COLO829 (cell line): ENCODE data around the gene FIS1.
"Not testable (repeated sequence)": the region's sequence is repeated elsewhere in the genome, so short reads cannot be mapped to it uniquely, and the experiment has no call there.

ENCODE experiments used
- DNase-seq: peaks from one replicate; pipeline ENCODE4 v3.0.0; 2012; ENCODE audit warnings: low spot score

The FIS1 gene

DNA sequence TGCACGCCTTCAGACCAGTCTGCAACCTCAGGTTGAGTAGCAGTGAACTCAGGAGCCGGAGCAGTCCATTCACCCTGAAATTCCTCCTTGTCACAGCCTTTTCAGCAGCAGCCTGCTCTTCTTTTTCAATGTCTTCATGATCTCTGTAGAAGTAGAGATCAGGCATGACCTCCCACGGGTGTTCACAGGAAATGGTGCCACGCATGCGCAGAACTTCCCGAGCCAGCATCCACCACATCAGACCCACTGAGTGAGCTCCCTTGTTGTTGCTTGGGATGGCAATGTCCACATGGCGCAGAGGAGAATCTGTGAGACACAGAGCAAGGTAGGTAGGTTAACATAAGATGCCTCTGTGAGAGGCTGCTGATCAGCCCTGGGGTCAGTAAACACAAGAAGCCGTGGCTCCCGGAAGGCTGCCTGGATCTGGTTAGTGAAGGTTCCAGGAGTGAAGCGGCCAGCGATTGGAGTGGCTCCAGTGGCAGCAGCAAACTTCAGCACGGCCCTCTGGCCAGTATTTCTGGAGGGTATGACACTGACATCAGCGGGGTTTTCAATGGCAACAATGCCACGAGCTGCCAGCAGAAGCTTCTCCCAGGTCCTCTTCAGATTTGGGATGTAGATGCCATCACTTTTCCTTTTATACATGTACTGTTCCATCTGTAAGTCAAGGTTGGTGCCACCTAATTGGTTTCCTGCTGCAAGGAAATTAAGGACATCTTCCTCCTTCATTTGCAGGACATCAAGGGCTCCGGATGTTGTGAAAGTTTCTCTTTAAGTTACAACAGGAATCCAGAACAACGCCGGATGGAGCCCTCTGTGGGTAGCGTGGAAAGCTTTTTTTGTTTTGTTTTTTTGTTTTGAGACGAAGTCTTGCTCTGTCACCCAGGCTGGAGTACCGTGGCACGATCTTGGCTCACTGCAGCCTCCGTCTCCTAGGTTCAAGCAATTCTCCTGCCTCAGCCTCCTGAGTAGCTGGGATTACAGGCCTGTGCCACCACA lies 40.8 kb downstream of the FIS1 start:
- DNase-seq: not testable (repeated sequence)

DNA sequence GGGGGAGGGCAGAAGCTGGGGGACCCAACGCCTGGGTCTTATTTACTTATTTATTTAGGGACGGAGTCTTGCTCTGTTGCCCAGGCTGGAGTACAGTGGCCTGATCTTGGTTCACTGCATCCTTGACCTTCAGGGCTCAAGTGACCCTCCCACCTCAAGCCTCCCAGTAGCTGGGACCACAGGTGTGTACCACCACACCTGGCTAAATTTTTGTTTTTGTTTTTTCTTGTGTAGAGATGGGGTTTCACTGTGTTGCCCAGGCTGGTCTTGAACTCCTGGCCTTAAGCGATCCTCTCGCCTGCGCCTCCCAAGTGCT lies 42.3 kb downstream of the FIS1 start:
- no peak for DNase-seq

DNA sequence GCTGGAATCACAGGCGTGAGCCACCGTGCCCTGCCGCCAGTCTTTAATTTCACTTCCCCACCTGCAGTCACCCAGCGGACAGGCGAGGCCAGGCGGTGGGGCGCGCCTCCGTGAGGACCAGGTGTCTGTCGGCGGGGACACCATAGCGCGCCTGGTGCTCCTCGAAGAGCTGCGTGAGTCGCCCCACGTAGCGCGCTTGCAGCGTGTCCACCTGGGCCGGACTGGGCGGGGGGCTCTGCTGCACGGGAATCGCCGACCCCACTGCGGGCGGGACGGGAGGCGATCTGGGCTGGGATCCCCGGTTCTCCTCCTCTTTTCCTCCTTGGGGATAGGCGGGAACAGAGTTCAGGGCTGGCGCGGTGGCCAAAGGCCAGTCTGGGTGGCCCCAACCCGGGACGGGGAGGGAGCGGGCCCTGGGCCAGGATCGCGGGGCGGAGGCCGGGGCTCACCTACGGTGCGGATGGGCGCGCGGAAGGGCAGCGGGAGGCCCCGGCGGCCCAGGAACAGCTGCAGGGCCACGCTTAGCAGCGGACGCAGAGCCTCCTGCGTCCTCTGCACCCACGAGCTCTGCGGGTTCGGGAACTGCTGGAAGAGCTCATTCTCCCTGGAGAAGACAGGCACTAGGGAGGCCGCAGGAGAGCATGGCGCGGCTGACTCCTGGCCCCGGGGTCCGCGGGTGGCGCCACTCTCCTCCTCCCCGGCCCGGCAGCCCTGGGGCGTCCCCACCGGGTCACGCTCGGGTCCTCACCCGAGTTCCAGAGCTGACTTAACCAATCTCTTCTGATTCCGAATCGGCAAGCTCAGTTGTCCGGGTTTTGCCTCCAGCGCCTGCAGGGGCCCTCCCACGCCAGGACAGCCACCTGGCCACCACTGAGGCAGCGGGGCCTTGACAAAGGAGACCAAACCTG lies 42.9 kb downstream of the FIS1 start:
- DNase-seq: no peak

DNA sequence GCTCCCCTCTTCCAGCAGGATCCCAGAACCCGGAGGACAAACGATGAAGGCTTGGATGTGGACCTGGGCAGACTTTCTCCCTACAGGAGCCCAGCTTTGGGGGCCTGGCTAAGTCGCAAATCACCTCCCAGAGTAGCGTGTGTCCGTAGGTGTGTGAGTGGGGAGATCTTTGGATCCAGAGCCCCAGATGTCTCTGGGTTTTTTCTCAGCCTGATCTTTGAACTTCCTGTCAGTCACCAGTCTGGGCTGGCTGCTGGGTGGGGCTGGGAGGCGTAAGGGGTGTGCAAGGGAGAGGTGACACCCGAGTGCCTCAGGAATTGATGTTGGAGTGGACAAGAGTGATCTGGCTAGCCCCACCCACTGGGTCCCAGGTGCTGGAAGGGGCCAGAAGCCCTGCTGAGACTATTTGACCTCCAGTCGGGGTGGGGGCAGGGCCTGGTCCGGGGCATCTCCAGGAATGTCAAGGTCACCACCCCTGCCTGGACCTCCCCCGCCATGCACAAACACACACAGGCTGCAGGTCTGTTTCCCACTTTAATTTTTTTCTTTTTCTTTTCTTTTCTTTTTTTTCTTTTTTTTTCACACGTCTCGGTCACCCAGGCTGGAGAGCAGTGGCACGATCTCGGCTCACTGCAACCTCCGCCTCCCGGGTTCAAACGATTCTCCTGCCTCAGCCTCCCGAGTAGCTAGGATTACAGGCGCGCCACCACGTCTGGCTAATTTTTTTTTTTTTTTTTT lies 43.9 kb downstream of the FIS1 start, which contains the start of gene MOGAT3:
MOGAT3 (minus strand) TSS at position 175 of the 738 bp plus-strand sequence. CDS start 182 bp downstream, outside the sequence.
- DNase-seq: no peak

DNA sequence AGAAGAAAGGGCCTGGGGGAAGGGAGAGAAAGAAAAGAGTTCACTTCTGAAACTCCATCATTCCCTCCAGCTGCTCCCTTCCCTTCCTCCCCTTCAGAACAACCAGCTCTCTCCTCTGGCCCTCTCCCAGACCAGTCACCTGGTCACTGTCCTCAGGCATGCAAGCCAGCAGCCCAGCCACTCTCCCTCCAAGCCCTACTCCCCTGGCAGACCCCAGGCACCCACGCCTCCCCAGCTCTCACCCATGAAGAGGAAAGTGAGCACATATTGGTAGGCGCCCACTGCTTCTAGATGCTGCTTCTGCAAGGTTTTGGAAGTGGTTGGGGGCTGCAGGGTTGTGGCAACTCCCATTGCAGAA lies 44.4 kb downstream of the FIS1 start:
- no peak for DNase-seq

DNA sequence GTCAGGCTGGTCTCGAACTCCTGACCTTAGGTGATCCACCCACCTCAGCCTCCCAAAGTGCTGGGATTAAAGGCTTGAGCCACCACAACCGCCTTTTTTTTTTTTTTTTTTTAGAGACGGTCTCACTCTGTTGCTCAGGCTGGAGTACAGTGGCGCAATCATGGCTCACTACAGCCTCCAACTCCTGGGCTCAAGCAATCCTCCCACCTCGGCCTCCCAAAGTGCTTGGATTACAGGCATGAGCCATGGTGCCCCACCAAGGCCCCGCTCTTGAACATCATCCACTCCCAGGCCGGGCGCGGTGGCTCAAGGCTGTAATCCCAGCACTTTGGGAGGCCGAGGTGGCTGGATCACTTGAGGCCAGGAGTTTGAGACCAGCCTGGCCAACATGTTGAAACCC lies 45.4 kb downstream of the FIS1 start:
- not testable (repeated sequence) for DNase-seq

DNA sequence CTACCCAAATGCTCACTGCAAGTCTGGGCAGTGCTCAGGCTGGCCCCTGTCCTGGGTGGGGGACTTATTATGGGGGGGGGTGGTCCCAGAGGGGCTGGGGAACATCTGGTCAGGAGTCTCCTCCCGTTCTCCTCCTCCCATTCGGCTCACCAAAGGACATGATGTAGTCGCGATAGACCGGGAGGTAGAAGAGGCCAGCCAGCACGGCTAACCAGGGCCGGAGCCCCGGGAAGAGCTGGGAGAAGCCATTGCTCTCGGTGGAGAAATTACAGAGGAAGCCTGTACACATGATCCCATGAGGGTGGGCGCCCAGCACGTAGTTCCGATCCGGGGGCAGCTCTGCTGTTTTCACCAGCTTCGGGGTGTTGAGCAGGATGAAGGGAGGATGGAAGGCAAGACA lies 46.4 kb downstream of the FIS1 start:
- no peak for DNase-seq

DNA sequence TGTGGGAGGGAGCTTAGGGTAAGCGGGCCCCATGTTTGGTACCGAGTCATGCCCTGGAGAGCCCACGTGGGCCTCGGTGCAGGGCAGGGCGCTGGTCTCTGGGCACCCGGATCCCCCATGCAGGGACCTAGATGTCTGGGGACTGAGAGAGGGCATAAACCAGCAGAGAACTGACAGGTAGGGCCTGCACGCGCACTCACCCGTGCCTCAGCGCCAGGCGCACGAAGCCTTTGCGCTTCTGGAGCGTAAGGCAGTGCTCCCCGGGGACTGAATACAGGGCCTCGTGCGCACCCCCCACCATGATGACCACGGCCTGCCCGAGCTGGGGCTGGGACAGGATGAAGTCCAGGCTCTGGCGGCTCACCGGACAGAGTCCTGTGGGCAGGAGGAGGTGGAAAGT lies 46.9 kb downstream of the FIS1 start:
- DNase-seq: no peak

DNA sequence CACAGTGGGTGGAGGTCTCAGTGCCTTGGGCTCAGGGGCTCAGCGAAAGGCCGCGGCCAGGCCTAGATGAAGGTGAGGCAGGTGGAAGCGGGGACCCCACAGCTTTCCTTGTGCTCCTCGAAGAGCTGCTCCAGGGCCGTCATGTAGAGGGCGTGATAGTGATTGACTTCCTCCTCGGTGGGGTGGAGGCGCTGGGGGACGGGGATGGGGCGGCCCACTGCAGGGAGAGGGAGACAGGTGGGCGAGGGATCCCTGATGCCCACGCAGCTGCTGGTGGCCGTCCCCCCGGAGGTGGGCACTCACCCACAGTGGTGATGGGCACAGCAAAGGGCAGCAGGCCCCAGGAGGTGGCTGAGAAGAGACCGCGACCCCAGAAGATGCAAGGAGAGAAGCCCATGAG lies 49.0 kb downstream of the FIS1 start:
- no peak for DNase-seq
